Adrenal gland (tissue), 12 donors: ENCODE results near the gene ARPC1A. TPM values are rescaled to one million over a fixed set of nuclear protein-coding genes. Genes with fewer than 3 reads are reported as not detected.
"Not testable (repeated sequence)": the region's sequence is repeated elsewhere in the genome, so short reads cannot be mapped to it uniquely, and the experiment has no call there.

Experiments used
- DNase-seq, 7 donors: peaks; one replicate each; pipeline ENCODE4 v3.0.0-alpha.2; 2019 to 2020
- H3K27ac ChIP-seq, 5 donors: fragments of 200-600 bp; sonication (generic) in 4 of 5; 1 replicate in 3 of 5; 2 replicates in 2 of 5; pipeline versions ENCODE4 v1.5.1 to v1.8.0; 2016 to 2020; ENCODE audit warnings: mild to moderate bottlenecking in 1 of 5
- H3K27me3 ChIP-seq: fragments of 200-600 bp; 2 replicates; pipeline ENCODE4 v1.8.0; 2021
- H3K36me3 ChIP-seq, 2 donors: fragments of 200-600 bp; replicated peaks in 1 of 2; 1 replicate in 1 of 2; 2 replicates in 1 of 2; pipeline versions ENCODE4 v1.5.1 to v1.8.0; 2018 to 2022
- H3K4me1 ChIP-seq, 2 donors: fragments of 200-600 bp; replicated peaks in 1 of 2; 1 replicate in 1 of 2; 2 replicates in 1 of 2; pipeline versions ENCODE4 v1.5.1 to v1.8.0; 2018 to 2021
- H3K4me3 ChIP-seq, 4 donors: fragments of 200-600 bp; sonication (generic) in 3 of 4; one replicate each; pipeline ENCODE4 v1.5.1; 2016 to 2018
- H3K9me3 ChIP-seq, 3 donors: fragments of 200-600 bp; sonication (generic) in 1 of 3; replicated peaks in 1 of 3; 1 replicate in 2 of 3; 2 replicates in 1 of 3; pipeline versions ENCODE4 v1.5.1 to v1.8.0; 2016 to 2021
- CTCF ChIP-seq, 6 experiments: fragments of 450-650 bp in 4 of 6; fragments of 200-600 bp in 2 of 6; sonication (generic) in 1 of 6; IDR thresholded peaks; 1 replicate in 5 of 6; 2 replicates in 1 of 6; pipeline versions ENCODE4 v1.5.1 to v1.8.0; 2016 to 2021; ENCODE audit warnings: antibody characterized with exemption in 6 of 6, mild to moderate bottlenecking in 2 of 6, moderate library complexity in 1 of 6
- POLR2A ChIP-seq, 2 donors: fragments of 450-650 bp; IDR thresholded peaks; one replicate each; pipeline ENCODE4 v1.6.1; 2017; ENCODE audit warnings: antibody characterized with exemption in 2 of 2, mild to moderate bottlenecking in 2 of 2, moderate library complexity in 1 of 2
- WGBS, 4 donors: extraction: QIAGEN DNeasy Blood & Tissue Kit in 2 of 4; methylation state at CpG; one replicate each; pipeline versions ENCODE4 v1.1.5 to v1.1.7; 2013 to 2017; 5-methylcytosine and 5-hydroxymethylcytosine counted together
- intact Hi-C, 2 donors: fragments of 100-400 bp; cut with DNase I; formaldehyde crosslinking; loops; one replicate each; pipeline versions ENCODE4 v1.14.1 to v1.15.0; 2022 to 2023
- polyA plus RNA-seq, 3 donors: library from polyadenylated mRNA; stranded (reverse); fragments of 200-250 nt in 2 of 3; fragments of 350-450 nt in 1 of 3; fragmentation: Illumina TruSeq in 1 of 3; extraction: RNeasy Lipid Tissue Mini Kit (QIAGEN cat#74804) in 1 of 3; gene quantifications; one replicate each; pipeline ENCODE4 v1.2.3, GENCODE V29; 2013 to 2014
- total RNA-seq, 9 donors: library from RNA; depleted of rRNA in 4 of 9; stranded (reverse); fragments of >200 nt in 4 of 9; fragments of 120-200 nt in 1 of 9; fragmentation: NEBNext Ultra II Directional in 1 of 9; extraction: Animal tissue kit (Norgen Biotek cat#: 25700) in 1 of 9; gene quantifications; one replicate each; pipeline versions ENCODE4 v1.1.0 to v1.2.4, GENCODE V29; 2013 to 2023
- donor health status: healthy with polysubstance abuse.
- donor health status: Bipolar disorder and iron deficiency.
- donor health status: DM: yes; HTN: yes; CAD: no.
- donor health status: DM: no; HTN: no; CAD: no.
- donor health status: DM: no; HTN: no; CAD: no.
- donor health status: DM: yes; HTN: yes; CAD: no.

ARPC1A gene
- total and polyA plus RNA-seq, 12 donors, result 118 to 214 (median 152) TPM

GRCh38 chr7:99326408-99326782 is 697 bp downstream of the ARPC1A start:
- no peaks in the 10 kb centered on the region for H3K36me3 ChIP-seq
- peak overlapping the region in 3 of 4 donors; percentile 74 to 99 (median 91) for H3K4me3 ChIP-seq
- intact Hi-C loops, result loop anchor here in 1 of 2 donors (10.0 kb wide), 1 partner anchor 182 kb away; the partner anchor contains the start of gene SMURF1
- H3K4me1 ChIP-seq, result peaks cover 29 to 54% of the 10 kb centered on the region in 2 donors
- DNase-seq, result no peak
- H3K9me3 ChIP-seq, result no peaks in the 10 kb centered on the region
- H3K27ac ChIP-seq, result peak overlapping the region in 3 of 5 donors; percentile 80 to 84 (median 82)
- WGBS, 4 donors, result 1 to 2% (median 1%) methylated on average over 10 of the region's 10 CpGs
- TF ChIP-seq CTCF (IDR thresholded peaks at IDR 0.05) (no peak), POLR2A (IDR thresholded peaks at IDR 0.05) (no peak)
- H3K27me3 ChIP-seq, result no peaks in the 10 kb centered on the region

- intact Hi-C loops, H3K4me3 ChIP-seq, H3K9me3 ChIP-seq, H3K27me3 ChIP-seq: not testable (repeated sequence)
- peak in 3 of 7 donors; percentile 26 to 47 (median 47) for DNase-seq
- peaks cover 0 to 25% of the 10 kb centered on the region in 2 donors for H3K36me3 ChIP-seq
- peak overlapping the region in 3 of 5 donors; percentile 14 to 63 (median 45) for H3K27ac ChIP-seq
- WGBS, 4 donors, result 70 to 80% (median 74%) methylated on average over 8 of the region's 8 CpGs
- peak in 1 of 2 donors; percentile 8 for TF ChIP-seq POLR2A (IDR thresholded peaks at IDR 0.05)
- H3K4me1 ChIP-seq, result peaks cover 22 to 46% of the 10 kb centered on the region in 2 donors
Measured at GRCh38 chr7:99330314-99330961, 4.7 kb downstream of the ARPC1A start.

GRCh38 chr7:99331002-99331401 is 5.3 kb downstream of the ARPC1A start:
- Histone ChIP-seq H3K4me3 (no peak overlapping the region), H3K9me3 (no peaks in the 10 kb centered on the region), H3K36me3 (peaks cover 0 to 27% of the 10 kb centered on the region in 2 donors), H3K4me1 (peaks cover 22 to 46% of the 10 kb centered on the region in 2 donors), H3K27me3 (no peaks in the 10 kb centered on the region), H3K27ac (peak overlapping the region in 2 of 5 donors; percentile 45 to 56)
- intact Hi-C loops, result no loop called here
- peak in 1 of 7 donors; percentile 41 for DNase-seq
- 89 to 93% (median 91%) methylated on average over 2 of the region's 2 CpGs for WGBS, 4 donors
- TF ChIP-seq CTCF (IDR thresholded peaks at IDR 0.05), result no peak

- H3K9me3 ChIP-seq, result no peaks in the 10 kb centered on the region
- no peak overlapping the region for H3K4me3 ChIP-seq
- WGBS, 4 donors, result 91 to 97% (median 94%) methylated on average over 3 of the region's 3 CpGs
- H3K36me3 ChIP-seq, result peaks cover 0 to 88% of the 10 kb centered on the region in 2 donors
- H3K27me3 ChIP-seq, result no peaks in the 10 kb centered on the region
- H3K27ac ChIP-seq, result no peak overlapping the region
- H3K4me1 ChIP-seq, result no peaks in the 10 kb centered on the region
- intact Hi-C loops, result no loop called here
- peak in 1 of 7 donors; percentile 7 for DNase-seq
- TF ChIP-seq POLR2A (IDR thresholded peaks at IDR 0.05), result no peak
- TF ChIP-seq CTCF (IDR thresholded peaks at IDR 0.05), result no peak
Measured at GRCh38 chr7:99339595-99339994, 13.9 kb downstream of the ARPC1A start.

GRCh38 chr7:99340659-99341058 is 15.0 kb downstream of the ARPC1A start:
- Histone ChIP-seq H3K27ac (no peak overlapping the region), H3K27me3 (no peaks in the 10 kb centered on the region), H3K4me1 (no peaks in the 10 kb centered on the region), H3K36me3 (peaks cover 0 to 86% of the 10 kb centered on the region in 2 donors), H3K9me3 (no peaks in the 10 kb centered on the region), H3K4me3 (no peak overlapping the region)
- no peak for DNase-seq
- intact Hi-C loops, result no loop called here
- TF ChIP-seq CTCF (IDR thresholded peaks at IDR 0.05) (no peak), POLR2A (IDR thresholded peaks at IDR 0.05) (no peak)
- 80 to 86% (median 81%) methylated on average over 3 of the region's 3 CpGs for whole genome bisulfite sequencing, 4 donors
